Activated naive CD4-positive, alpha-beta T cell treated with anti-CD3 and anti-CD28 coated beads, Interleukin-2, amount 50 U/mL, for 24 hours (primary cell): Measurements from ENCODE around the gene UBE4A.

ENCODE experiments used
- H3K27ac Mint-ChIP-seq: one replicate; pipeline ENCODE4 v1.8.0; 2021; ENCODE audit warnings: mild to moderate bottlenecking, mixed read lengths
- H3K27me3 Mint-ChIP-seq: one replicate; pipeline ENCODE4 v1.8.0; 2021; ENCODE audit warnings: mixed read lengths
- H3K36me3 Mint-ChIP-seq: one replicate; pipeline ENCODE4 v1.8.0; 2021; ENCODE audit warnings: mixed read lengths
- H3K4me1 Mint-ChIP-seq: one replicate; pipeline ENCODE4 v1.8.0; 2021; ENCODE audit warnings: mixed read lengths
- H3K4me3 Mint-ChIP-seq: one replicate; pipeline ENCODE4 v1.8.0; 2021; ENCODE audit warnings: mild to moderate bottlenecking, mixed read lengths
- H3K9me3 Mint-ChIP-seq: one replicate; pipeline ENCODE4 v1.8.0; 2021; ENCODE audit warnings: mixed read lengths

The UBE4A gene, protein sequence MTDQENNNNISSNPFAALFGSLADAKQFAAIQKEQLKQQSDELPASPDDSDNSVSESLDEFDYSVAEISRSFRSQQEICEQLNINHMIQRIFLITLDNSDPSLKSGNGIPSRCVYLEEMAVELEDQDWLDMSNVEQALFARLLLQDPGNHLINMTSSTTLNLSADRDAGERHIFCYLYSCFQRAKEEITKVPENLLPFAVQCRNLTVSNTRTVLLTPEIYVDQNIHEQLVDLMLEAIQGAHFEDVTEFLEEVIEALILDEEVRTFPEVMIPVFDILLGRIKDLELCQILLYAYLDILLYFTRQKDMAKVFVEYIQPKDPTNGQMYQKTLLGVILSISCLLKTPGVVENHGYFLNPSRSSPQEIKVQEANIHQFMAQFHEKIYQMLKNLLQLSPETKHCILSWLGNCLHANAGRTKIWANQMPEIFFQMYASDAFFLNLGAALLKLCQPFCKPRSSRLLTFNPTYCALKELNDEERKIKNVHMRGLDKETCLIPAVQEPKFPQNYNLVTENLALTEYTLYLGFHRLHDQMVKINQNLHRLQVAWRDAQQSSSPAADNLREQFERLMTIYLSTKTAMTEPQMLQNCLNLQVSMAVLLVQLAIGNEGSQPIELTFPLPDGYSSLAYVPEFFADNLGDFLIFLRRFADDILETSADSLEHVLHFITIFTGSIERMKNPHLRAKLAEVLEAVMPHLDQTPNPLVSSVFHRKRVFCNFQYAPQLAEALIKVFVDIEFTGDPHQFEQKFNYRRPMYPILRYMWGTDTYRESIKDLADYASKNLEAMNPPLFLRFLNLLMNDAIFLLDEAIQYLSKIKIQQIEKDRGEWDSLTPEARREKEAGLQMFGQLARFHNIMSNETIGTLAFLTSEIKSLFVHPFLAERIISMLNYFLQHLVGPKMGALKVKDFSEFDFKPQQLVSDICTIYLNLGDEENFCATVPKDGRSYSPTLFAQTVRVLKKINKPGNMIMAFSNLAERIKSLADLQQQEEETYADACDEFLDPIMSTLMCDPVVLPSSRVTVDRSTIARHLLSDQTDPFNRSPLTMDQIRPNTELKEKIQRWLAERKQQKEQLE

DNA sequence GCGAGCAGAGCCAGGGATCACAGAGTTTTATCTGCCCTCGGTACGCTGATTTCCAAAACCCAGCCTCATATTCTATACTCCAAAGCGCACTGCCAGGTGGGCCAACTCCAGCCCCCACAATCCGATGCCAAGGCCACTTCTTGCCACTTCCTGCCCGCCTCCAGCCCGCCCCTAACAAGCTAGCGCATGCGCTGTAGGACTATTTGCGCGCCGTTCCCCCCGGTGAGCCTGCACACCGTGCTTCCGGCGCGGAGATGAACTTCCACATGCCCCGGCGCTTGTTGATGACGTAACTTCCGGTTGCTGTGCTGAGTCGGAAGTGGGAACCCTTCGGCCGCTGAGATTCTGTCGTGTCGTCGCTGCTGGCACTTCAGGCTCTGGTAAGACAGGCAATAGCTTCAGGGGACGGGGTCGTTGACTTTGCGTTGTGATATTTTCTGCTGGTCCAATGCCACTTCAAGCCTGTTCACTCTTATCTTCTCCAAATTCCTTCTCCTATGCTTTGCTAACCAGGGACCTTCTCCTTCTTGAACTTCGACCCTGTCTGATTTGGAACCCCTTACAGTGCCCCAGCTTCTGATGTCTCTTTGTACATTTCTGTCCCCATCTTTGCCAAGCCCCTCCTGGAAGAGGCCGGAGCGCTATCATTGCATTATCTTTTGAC is at the start of gene UBE4A:
Gene UBE4A, plus strand, starts transcription at position 306 of the 664 bp plus-strand sequence. CDS start 5,481 bp downstream, outside the sequence.
- Mint-ChIP-seq H3K36me3 (peaks cover 6% of the 10 kb centered on the region), H3K27me3 (no peaks in the 10 kb centered on the region), H3K9me3 (no peaks in the 10 kb centered on the region), H3K4me3 (peak within 1 kb of the TSS; percentile 100), H3K4me1 (peaks cover 51% of the 10 kb centered on the region), H3K27ac (peak within 1 kb of the TSS; percentile 97)

DNA sequence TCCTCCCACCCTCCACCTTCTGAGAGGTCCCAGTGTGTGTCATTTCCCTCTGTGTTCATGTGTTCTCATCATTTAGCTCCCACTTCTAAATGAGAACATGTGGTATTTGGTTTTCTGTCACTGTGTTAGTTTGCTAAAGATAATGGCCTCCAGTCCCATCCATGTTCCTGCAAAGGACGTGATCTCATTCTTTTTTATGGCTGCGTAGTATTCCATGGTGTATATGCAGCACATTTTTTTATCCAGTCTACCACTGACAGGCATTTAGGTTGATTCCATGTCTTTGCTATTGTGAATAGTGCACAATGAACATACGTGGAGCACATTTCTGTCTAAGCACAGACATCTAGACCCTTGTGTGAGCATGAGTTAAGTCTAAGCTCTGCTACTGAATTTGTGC is 49.1 kb upstream of the UBE4A start:
- Mint-ChIP-seq H3K27me3 (no peaks in the 10 kb centered on the region), H3K36me3 (peaks cover 51% of the 10 kb centered on the region), H3K4me3 (peak overlapping the region; percentile 69), H3K9me3 (peaks cover 4% of the 10 kb centered on the region), H3K27ac (peak overlapping the region; percentile 89), H3K4me1 (peaks cover 87% of the 10 kb centered on the region)

DNA sequence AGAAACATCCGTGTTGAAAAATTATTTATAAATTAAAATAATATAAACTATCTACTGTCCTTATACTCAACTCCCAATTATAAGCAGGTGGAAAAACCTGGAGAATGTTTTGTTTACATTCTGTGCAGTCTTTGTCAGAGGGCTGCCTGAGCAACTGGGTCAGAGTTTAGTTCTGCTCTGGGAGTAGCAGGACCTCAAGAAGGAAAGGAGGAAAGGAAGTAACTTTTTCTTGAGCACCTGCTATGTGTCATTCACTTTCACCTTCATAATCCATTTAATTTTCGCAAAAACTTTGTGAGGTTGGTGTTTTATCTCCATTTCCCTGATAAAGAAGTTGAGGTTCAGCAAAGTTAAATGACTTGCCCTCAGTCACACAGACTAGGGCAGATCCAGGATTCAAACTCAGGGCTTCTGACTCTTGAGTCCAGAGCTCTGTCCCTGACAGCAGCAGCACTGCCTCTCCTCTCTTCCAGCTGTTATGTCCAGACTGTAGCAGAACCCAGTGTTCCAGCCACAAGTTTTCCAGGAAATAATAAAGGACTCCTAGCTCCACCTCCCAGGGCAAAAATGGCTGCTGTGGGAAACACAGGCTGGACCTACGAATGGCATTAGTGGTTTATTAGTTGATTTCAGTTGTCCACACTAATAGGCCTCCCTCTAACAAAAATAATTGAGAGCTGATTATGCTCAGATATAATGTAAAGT is 48.5 kb upstream of the UBE4A start:
- H3K4me3 Mint-ChIP-seq = peak overlapping the region; percentile 19
- H3K9me3 Mint-ChIP-seq = peaks cover 4% of the 10 kb centered on the region
- H3K27ac Mint-ChIP-seq = peak overlapping the region; percentile 90
- no peaks in the 10 kb centered on the region for H3K27me3 Mint-ChIP-seq
- H3K36me3 Mint-ChIP-seq = peaks cover 53% of the 10 kb centered on the region
- peaks cover 90% of the 10 kb centered on the region for H3K4me1 Mint-ChIP-seq

DNA sequence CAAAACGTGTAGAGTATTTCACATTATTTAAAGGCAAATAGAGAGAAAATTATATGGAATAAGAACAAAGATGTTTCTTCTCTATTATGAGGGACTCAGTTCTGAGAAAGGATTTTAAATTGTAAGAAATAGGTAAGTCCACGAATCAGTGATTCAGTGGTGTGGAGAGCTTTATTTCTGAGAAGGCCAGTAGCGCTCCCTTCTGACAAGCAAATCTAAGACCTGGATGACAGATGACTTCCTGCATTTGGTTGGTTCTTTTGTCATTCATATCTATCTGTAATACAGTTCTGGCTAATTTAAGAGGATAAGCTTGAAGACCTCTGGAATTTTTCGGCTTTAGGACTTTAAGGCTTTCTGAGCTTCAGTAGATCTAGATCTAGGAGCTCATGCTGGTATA is 47.9 kb upstream of the UBE4A start:
- peaks cover 52% of the 10 kb centered on the region for H3K36me3 Mint-ChIP-seq
- H3K4me3 Mint-ChIP-seq = peak overlapping the region; percentile 19
- no peaks in the 10 kb centered on the region for H3K27me3 Mint-ChIP-seq
- peaks cover 93% of the 10 kb centered on the region for H3K4me1 Mint-ChIP-seq
- H3K27ac Mint-ChIP-seq = peak overlapping the region; percentile 90
- peaks cover 4% of the 10 kb centered on the region for H3K9me3 Mint-ChIP-seq

DNA sequence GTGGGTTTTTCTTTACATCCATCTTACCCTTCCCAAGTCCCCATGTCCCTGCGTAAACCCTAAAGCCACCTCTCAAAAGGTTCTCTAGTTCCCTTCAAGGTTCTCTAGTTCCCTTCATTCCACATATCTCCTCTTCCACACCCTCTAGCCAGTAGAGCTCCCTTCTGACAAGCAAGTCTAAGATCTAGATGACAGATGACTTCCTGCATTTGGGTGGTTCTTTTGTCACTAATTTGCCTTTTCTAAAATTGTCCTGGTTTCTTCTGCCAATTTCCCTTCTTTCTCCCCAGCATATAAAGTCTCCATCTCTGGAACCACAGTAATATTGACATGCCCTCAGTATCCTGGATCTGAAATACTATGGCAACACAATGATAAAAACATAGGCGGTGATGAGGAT is 47.1 kb upstream of the UBE4A start:
- Mint-ChIP-seq H3K4me1 (peaks cover 93% of the 10 kb centered on the region), H3K36me3 (peaks cover 46% of the 10 kb centered on the region), H3K27ac (peak overlapping the region; percentile 80), H3K9me3 (peaks cover 4% of the 10 kb centered on the region), H3K4me3 (peak overlapping the region; percentile 43), H3K27me3 (no peaks in the 10 kb centered on the region)

DNA sequence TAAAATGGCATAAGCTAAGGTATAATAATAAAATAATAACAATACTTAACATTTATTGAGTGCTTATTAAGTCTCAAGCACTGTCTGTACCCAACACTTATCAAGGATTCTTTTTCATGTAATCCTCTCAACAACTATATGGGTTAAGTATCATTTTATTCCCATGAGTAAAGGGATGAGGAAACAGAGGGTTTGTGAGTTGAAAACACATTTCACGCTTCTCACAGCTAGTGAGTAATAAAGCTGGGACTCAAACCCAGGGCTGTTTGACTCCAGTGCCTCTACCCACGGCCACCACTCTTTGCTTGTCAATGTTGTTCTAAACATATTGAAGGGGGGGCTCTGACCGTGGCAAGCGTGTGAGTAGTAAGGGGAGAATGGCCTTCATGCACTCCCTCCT is 46.2 kb upstream of the UBE4A start:
- Mint-ChIP-seq H3K4me3 (no peak overlapping the region), H3K36me3 (peaks cover 41% of the 10 kb centered on the region), H3K4me1 (peaks cover 91% of the 10 kb centered on the region), H3K27ac (no peak overlapping the region), H3K27me3 (no peaks in the 10 kb centered on the region), H3K9me3 (peaks cover 4% of the 10 kb centered on the region)

DNA sequence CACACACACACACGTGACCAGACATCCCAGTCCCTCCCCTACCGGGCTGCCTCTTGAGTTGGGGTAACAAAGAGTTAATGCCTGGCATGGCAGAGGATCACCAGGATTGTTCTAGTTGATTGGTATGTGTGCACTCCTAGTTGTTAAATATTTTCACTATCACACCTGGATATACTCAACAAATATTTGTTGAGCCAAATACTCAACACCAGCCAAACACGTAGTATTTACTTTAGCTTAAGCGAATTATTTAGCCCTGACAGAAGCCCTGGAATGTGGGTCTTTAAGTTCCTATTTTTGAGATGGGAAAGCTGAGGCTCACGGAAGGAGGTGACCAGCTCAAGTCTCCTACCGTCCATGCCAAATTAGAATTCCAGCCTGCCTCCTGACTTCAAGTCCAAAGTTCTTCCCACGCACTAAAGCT is 44.4 kb upstream of the UBE4A start:
- Mint-ChIP-seq H3K27me3 (no peaks in the 10 kb centered on the region), H3K27ac (peak overlapping the region; percentile 81), H3K36me3 (peaks cover 31% of the 10 kb centered on the region), H3K4me3 (peak overlapping the region; percentile 23), H3K4me1 (peaks cover 92% of the 10 kb centered on the region), H3K9me3 (no peaks in the 10 kb centered on the region)

DNA sequence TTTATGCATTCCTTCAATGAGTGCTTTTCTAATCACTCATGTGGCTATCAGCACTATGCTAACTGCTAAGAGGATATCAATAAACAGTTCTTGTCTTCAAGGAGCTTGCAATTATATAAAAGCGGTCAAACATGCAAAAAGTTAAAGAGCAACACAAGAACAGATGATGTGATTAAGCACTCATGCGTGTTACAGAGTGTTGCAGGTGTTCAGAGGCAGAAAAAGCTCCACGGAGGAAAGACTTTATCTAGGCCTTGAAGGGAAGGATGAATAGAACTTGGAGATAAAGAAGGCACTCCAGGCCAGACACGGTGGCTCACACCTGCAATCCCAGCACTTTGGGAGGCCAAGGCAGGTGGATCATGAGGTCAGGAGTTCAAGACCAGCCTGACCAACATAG is 41.3 kb upstream of the UBE4A start:
- Mint-ChIP-seq H3K27me3 (no peaks in the 10 kb centered on the region), H3K27ac (peak overlapping the region; percentile 83), H3K36me3 (peaks cover 25% of the 10 kb centered on the region), H3K4me3 (no peak overlapping the region), H3K9me3 (no peaks in the 10 kb centered on the region), H3K4me1 (peaks cover 90% of the 10 kb centered on the region)

DNA sequence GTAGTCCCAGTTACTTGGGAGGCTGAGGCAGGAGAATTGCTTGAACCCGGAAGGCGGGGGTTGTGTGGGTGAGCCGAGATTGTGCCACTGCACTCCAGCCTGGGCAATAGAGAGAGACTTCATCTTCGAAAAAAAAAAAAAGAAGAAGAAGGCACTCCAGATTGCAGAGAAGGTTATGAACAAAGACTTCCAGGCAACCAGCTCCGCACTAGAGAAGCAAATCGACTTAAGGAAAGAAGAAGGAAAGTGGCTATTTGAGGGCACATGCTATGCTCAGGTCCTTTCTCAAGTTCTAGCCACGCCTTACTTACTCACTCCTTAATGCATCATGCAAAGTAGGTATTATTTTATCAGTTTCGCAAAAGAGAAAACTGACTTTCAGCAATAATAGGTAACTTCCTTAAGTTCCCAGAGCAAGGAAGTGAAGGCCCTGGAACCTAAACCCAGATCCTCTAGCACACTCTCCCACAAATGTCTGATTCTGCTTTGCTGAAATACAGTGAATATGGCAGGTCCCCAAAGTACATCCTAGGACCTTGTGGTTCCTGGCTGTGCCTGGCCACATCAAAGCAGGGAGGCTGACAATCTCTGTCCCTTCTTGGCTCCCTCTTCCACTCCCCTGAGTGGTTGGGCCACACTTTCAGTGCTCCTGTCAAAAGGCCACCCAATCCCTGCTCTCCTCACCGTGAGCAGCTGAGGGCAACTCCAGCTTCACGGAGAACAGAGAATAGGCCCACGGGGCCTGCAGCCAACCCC is 40.6 kb upstream of the UBE4A start:
- peak overlapping the region; percentile 23 for H3K4me3 Mint-ChIP-seq
- H3K36me3 Mint-ChIP-seq = peaks cover 28% of the 10 kb centered on the region
- H3K27ac Mint-ChIP-seq = peak overlapping the region; percentile 96
- no peaks in the 10 kb centered on the region for H3K9me3 Mint-ChIP-seq
- no peaks in the 10 kb centered on the region for H3K27me3 Mint-ChIP-seq
- H3K4me1 Mint-ChIP-seq = peaks cover 91% of the 10 kb centered on the region

DNA sequence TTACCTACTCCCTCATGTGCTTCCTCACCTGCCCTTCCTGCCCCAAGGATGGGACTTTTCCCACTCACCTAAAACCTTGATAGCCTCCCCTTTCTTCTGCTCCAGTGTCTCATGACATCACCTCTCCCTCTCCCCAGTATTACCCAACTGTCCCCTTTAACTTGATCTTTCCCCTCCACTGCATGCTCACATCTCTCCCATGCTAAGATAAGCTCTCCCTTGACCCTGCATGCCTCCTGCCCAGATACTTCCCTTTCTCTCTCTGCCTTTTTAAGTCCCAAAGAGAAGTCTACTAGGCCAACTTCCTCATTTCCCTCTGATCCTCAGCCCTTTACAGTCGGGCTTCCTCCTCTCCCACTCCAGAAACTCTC is 40.1 kb upstream of the UBE4A start:
- Mint-ChIP-seq H3K9me3 (no peaks in the 10 kb centered on the region), H3K36me3 (peaks cover 25% of the 10 kb centered on the region), H3K27me3 (no peaks in the 10 kb centered on the region), H3K27ac (peak overlapping the region; percentile 96), H3K4me1 (peaks cover 89% of the 10 kb centered on the region), H3K4me3 (peak overlapping the region; percentile 23)

DNA sequence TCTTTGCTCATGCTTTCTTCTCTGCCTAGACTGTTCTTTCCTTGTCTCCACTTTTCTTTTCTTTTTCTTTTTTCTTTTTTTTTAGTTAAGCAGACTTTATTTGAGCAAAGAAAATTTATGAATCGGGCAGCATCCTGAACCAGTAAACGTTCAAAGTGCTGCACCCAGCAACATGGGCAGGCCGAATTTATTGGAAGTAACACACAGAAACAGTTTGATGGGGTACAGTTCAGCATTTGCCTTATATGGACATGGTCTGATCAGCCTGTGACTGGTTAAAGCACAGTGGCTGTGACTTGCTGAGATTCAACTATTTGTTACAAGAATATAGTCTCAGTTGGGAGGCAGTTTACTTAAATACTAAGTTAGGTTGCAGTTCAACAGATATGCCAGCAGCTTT is 38.9 kb upstream of the UBE4A start:
- H3K27me3 Mint-ChIP-seq = no peaks in the 10 kb centered on the region
- no peaks in the 10 kb centered on the region for H3K9me3 Mint-ChIP-seq
- peaks cover 86% of the 10 kb centered on the region for H3K4me1 Mint-ChIP-seq
- peaks cover 25% of the 10 kb centered on the region for H3K36me3 Mint-ChIP-seq
- peak overlapping the region; percentile 74 for H3K27ac Mint-ChIP-seq
- no peak overlapping the region for H3K4me3 Mint-ChIP-seq

DNA sequence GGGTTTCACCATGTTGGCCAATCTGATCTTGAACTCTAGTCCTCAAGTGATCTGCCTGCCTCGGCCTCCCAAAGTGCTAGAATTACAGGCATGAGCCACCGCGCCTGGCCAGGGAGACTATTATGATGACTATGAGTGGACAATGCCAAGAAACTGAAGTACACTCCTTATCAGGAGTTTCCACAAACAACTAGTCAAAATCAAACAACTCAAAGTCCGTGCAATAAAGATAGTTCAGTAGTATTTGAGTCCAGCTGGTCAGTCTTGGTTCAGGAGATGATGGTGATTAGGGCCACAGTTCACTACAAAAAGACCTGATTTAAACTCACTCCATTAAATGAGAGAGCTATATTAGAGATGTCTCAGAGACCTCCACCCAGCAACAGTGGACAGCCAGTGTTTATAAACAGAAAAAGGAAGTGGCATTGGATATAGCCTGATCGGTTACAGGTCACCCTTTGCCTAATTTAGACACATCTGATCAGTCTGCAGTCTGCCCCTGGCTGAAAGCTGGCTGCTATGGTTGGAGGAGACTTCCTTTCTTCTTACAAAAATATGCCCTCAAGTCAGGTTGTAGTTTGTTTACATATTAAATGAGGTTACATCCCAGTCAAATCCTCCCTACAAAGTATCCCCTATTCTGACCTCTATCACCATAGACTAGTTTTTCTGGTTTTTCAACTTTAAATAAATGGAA is 37.9 kb upstream of the UBE4A start:
- no peaks in the 10 kb centered on the region for H3K27me3 Mint-ChIP-seq
- peaks cover 23% of the 10 kb centered on the region for H3K36me3 Mint-ChIP-seq
- H3K27ac Mint-ChIP-seq = peak overlapping the region; percentile 80
- H3K4me3 Mint-ChIP-seq = peak overlapping the region; percentile 33
- peaks cover 83% of the 10 kb centered on the region for H3K4me1 Mint-ChIP-seq
- H3K9me3 Mint-ChIP-seq = no peaks in the 10 kb centered on the region

DNA sequence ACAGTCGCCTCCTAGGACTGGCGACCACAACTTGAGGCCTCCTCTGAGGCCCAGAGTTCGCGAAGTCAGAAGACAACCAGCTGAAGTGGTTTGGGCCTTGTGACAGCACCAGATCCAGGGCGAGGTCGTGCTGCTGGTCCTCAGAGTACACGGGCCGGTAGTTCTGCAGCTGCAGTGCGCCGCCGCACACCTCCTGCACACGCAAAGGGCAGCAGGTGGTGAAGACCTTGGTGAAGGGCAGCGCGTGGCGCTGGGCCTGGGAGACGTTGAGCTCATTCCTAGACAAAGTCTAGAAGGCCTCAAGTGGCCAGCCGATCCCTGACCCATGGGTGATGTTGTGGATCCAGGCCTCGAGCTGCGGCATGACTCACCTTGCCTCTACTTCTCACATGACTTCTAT is 36.7 kb upstream of the UBE4A start:
- no peak overlapping the region for H3K27ac Mint-ChIP-seq
- no peaks in the 10 kb centered on the region for H3K27me3 Mint-ChIP-seq
- peaks cover 77% of the 10 kb centered on the region for H3K4me1 Mint-ChIP-seq
- no peaks in the 10 kb centered on the region for H3K9me3 Mint-ChIP-seq
- peaks cover 20% of the 10 kb centered on the region for H3K36me3 Mint-ChIP-seq
- H3K4me3 Mint-ChIP-seq = no peak overlapping the region

DNA sequence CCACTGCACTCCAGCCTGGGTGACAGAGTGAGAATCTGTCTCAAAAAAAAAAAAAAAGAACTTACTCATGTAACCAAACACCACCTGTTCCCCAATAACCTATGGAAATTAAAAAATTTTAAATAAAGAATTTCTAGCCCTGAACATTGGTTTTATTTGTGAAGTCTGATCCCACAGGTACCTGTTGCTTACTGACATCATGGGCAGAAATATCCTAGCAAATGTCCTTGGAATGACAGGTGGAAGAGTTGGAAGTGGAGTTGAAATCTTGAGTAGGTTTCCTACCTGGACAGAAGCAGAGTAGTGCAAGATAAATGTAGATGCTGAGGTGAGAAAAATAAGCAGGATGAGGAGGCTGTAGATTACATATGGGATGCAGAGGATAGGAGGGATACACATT is 34.1 kb upstream of the UBE4A start:
- Mint-ChIP-seq H3K9me3 (no peaks in the 10 kb centered on the region), H3K36me3 (peaks cover 22% of the 10 kb centered on the region), H3K4me1 (peaks cover 65% of the 10 kb centered on the region), H3K4me3 (no peak overlapping the region), H3K27me3 (no peaks in the 10 kb centered on the region), H3K27ac (peak overlapping the region; percentile 20)
